PC-3 (cell line): Measurements from ENCODE around the gene NRG3. TPM values are rescaled to one million over a fixed set of nuclear protein-coding genes. Genes with fewer than 3 reads are reported as not detected.

Source experiments
- ATAC-seq: fragments of 200-7000 bp; cut with Tn5 transposase; 2 replicates; pipeline ENCODE4 v1.9.1; 2020; ENCODE audit warnings: mild to moderate bottlenecking, moderate library complexity
- BruUV-seq: library from RNA; stranded (reverse); fragments of 400-500 nt; replicated peaks from 2 replicates; lab custom pipeline; 2021; lab: Mats Ljungman, UMichigan
- CTCF ChIA-PET: fragments of 300-600 bp; sonication (Branson Sonifier 250); formaldehyde crosslinking; loops from one replicate; lab custom pipeline; 2022; ENCODE audit warnings: antibody characterized with exemption; lab: Charles Lee
- POLR2A ChIA-PET: fragments of 300-600 bp; sonication (Branson Sonifier 250); formaldehyde crosslinking; loops from one replicate; lab custom pipeline; 2022; ENCODE audit warnings: antibody characterized with exemption; ENCODE audit not compliant: unreplicated experiment; lab: Charles Lee
- DNase-seq: peaks from one replicate; pipeline ENCODE4 v3.0.0-alpha.2; 2015
- H2AFZ ChIP-seq: fragments of 300-600 bp; sonication (generic); 2 replicates; pipeline ENCODE4 v1.6.0; 2016; ENCODE audit warnings: antibody characterized with exemption, low read length
- H3F3A ChIP-seq: fragments of 300-600 bp; sonication (generic); one replicate; pipeline ENCODE4 v1.6.0; 2017; ENCODE audit warnings: antibody characterized with exemption, low read length, control low read depth, mild to moderate bottlenecking; ENCODE audit not compliant: unreplicated experiment
- H3K27ac ChIP-seq: fragments of 300-600 bp; sonication (generic); 2 replicates; pipeline ENCODE4 v1.5.1; 2016; ENCODE audit warnings: mild to moderate bottlenecking, low read length
- H3K27me3 ChIP-seq: fragments of 300-600 bp; sonication (generic); 2 replicates; pipeline ENCODE4 v1.6.1; 2016; ENCODE audit warnings: low read length, mixed read lengths
- H3K36me3 ChIP-seq: fragments of 300-600 bp; sonication (generic); 2 replicates; pipeline ENCODE4 v1.6.1; 2016; ENCODE audit warnings: low read depth, mixed run types, low read length, mixed read lengths
- H3K4me1 ChIP-seq: fragments of 300-600 bp; sonication (generic); 2 replicates; pipeline ENCODE4 v1.5.1; 2016; ENCODE audit warnings: low read length; ENCODE audit not compliant: insufficient read depth
- H3K4me2 ChIP-seq: fragments of 300-600 bp; sonication (generic); 2 replicates; pipeline ENCODE4 v1.6.0; 2016; ENCODE audit warnings: low read length
- H3K4me3 ChIP-seq: fragments of 300-600 bp; sonication (generic); 2 replicates; pipeline ENCODE4 v1.5.1; 2016; ENCODE audit warnings: mild to moderate bottlenecking, low read length, mixed read lengths
- H3K79me2 ChIP-seq: fragments of 300-600 bp; sonication (generic); 2 replicates; pipeline ENCODE4 v1.6.1; 2017; ENCODE audit warnings: low read length, mixed read lengths
- H3K9ac ChIP-seq: fragments of 300-600 bp; sonication (generic); 2 replicates; pipeline ENCODE4 v1.6.0; 2016; ENCODE audit warnings: mild to moderate bottlenecking, low read length
- H3K9me2 ChIP-seq: fragments of 300-600 bp; sonication (generic); replicated peaks from 2 replicates; pipeline ENCODE4 v1.6.1; 2016; ENCODE audit warnings: mixed run types, low read length, mixed read lengths
- H3K9me3 ChIP-seq: fragments of 300-600 bp; sonication (generic); 2 replicates; pipeline ENCODE4 v1.6.1; 2016; ENCODE audit warnings: low read length, mixed read lengths
- H4K20me1 ChIP-seq: fragments of 300-600 bp; sonication (generic); 2 replicates; pipeline ENCODE4 v1.6.1; 2016; ENCODE audit warnings: low read length, mixed read lengths
- CTCF ChIP-seq: fragments of 300-600 bp; sonication (generic); conservative IDR thresholded peaks from 2 replicates; pipeline ENCODE4 v1.5.1; 2017; ENCODE audit warnings: antibody characterized with exemption, low read depth, mild to moderate bottlenecking, low read length
- EZH2 ChIP-seq: fragments of 300-600 bp; sonication (generic); IDR thresholded peaks from one replicate; pipeline ENCODE4 v1.6.1; 2017; ENCODE audit warnings: antibody characterized with exemption, mild to moderate bottlenecking, low read length; ENCODE audit not compliant: unreplicated experiment
- EZH2phosphoT487 ChIP-seq: fragments of 300-600 bp; sonication (generic); IDR thresholded peaks from 2 replicates; pipeline ENCODE4 v1.6.1; 2018; ENCODE audit warnings: mild to moderate bottlenecking, antibody characterized with exemption, low read length, borderline replicate concordance
- intact Hi-C: fragments of 100-400 bp; cut with micrococcal nuclease; formaldehyde crosslinking; loops from 2 replicates; pipeline ENCODE4 v1.9.0; 2023
- total RNA-seq: library from RNA; depleted of rRNA; stranded (reverse); fragments of >200 nt; gene quantifications from 2 replicates; pipeline ENCODE4 v1.2.3, GENCODE V29; 2014

Gene NRG3
- total RNA-seq, 1 experiment from 2014 or later = not detected

GRCh38 chr10:82278401-82279182 is 403.6 kb downstream of the NRG3 start:
- no peaks in the 10 kb centered on the region for H3K27me3 ChIP-seq
- intact Hi-C loops = no loop called here
- H3K4me3 ChIP-seq = no peak overlapping the region
- CTCF ChIA-PET = no interaction called here
- no peak overlapping the region for H3K4me2 ChIP-seq
- no peak overlapping the region for H3K9ac ChIP-seq
- POLR2A ChIA-PET = no interaction called here
- H3K27ac ChIP-seq = no peak overlapping the region
- no peaks in the 10 kb centered on the region for H3K36me3 ChIP-seq
- BruUV-seq = no TSS peak
- H3K9me2 ChIP-seq = no peaks in the 10 kb centered on the region
- no peaks in the 10 kb centered on the region for H3F3A ChIP-seq
- H2AFZ ChIP-seq = no peak overlapping the region
- H3K4me1 ChIP-seq = no peaks in the 10 kb centered on the region
- TF ChIP-seq CTCF (no peak), EZH2phosphoT487 (no peak), EZH2 (no peak)
- H3K9me3 ChIP-seq = no peaks in the 10 kb centered on the region
- no peaks in the 10 kb centered on the region for H3K79me2 ChIP-seq
- no peaks in the 10 kb centered on the region for H4K20me1 ChIP-seq
- ATAC-seq (no peak), DNase-seq (no peak)

DNA sequence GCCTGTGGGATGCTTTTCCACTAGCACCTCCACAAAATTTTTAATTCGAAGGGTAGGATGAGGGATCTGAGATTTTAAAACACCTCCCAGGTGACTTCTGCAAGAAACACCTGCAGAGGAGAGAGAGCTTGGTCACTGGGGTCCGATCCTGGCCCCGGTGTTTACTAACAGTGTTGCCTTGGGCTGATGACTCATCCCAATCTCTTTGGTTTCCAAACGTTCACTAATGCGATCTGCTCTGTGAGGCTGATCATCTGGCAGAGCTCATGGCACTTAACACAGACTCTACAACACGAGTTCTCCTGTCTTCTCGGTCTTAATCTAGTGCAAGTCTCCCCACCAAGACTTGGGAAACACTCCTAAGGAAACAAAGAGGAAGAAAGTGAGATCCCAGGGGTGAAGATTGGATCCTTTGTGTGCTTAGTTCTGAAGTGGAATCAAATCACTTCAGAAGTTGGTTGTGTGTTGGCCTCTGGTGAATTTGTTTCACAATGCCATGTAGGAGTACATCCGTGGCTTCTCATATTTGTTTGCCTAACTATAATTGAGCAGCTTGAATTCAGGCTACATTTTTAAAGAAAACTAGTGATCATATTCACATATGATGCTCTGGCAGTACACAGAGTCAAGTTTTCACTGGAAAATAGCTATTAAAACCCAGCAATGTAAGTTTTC is 407.9 kb downstream of the NRG3 start:
- Histone ChIP-seq H3K9me3 (no peaks in the 10 kb centered on the region), H3K4me1 (no peaks in the 10 kb centered on the region), H3K9me2 (no peaks in the 10 kb centered on the region), H3K4me3 (no peak overlapping the region), H3K4me2 (no peak overlapping the region), H3K36me3 (no peaks in the 10 kb centered on the region), H3K27me3 (no peaks in the 10 kb centered on the region), H3K9ac (no peak overlapping the region), H2AFZ (no peak overlapping the region), H3K27ac (no peak overlapping the region), H4K20me1 (no peaks in the 10 kb centered on the region), H3F3A (no peaks in the 10 kb centered on the region), H3K79me2 (no peaks in the 10 kb centered on the region)
- TF ChIP-seq CTCF (no peak), EZH2 (no peak)
- BruUV-seq = no TSS peak
- no peak for DNase-seq
- POLR2A ChIA-PET = no interaction called here
- CTCF ChIA-PET = no interaction called here
- intact Hi-C loops = no loop called here
- ATAC-seq = no peak

DNA sequence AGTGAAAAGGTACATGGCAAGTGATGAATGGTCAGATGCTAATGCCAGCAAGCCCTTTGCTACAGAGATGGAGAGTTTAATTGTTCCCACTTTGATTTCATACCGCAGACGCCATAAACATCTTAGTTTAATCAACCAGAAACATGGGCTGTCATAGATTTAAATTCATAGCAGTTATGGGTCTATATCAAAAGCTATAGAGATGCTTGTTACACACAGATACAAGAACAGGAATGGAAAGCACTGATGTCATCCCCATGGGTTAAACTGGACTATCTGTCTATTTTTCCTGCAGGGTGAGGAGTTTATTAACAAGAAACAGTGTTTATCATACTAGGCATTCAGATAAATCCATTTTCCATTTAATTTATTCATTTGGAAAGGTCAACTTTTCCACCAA is 409.2 kb downstream of the NRG3 start:
- DNase-seq = no peak
- ATAC-seq = no peak
- Histone ChIP-seq H3K9me3 (no peaks in the 10 kb centered on the region), H3K9me2 (no peaks in the 10 kb centered on the region), H3K36me3 (no peaks in the 10 kb centered on the region), H4K20me1 (no peaks in the 10 kb centered on the region), H3F3A (no peaks in the 10 kb centered on the region), H3K9ac (no peak overlapping the region), H3K27ac (no peak overlapping the region), H3K27me3 (no peaks in the 10 kb centered on the region), H3K4me3 (no peak overlapping the region), H3K4me1 (no peaks in the 10 kb centered on the region), H3K79me2 (no peaks in the 10 kb centered on the region), H3K4me2 (no peak overlapping the region), H2AFZ (no peak overlapping the region)
- CTCF ChIA-PET = no interaction called here
- no peak for TF ChIP-seq EZH2
- POLR2A ChIA-PET = no interaction called here
- BruUV-seq = no TSS peak
- intact Hi-C loops = no loop called here
